Activated CD4-positive, alpha-beta T cell treated with anti-CD3 and anti-CD28 coated beads, Interleukin-2, Interleukin-4, amounts not matched to agents 100 ng/mL and 50 ng/mL, durations not matched to agents 16 hours and 8 hours (primary cell): ENCODE measurements around the gene CCDC33.
"Not testable (repeated sequence)": the region's sequence is repeated elsewhere in the genome, so short reads cannot be mapped to it uniquely, and the experiment has no call there.

ENCODE experiments used
- DNase-seq: peaks from one replicate; pipeline ENCODE4 v3.0.0-alpha.2; 2020; ENCODE audit warnings: low spot score

Gene CCDC33

DNA sequence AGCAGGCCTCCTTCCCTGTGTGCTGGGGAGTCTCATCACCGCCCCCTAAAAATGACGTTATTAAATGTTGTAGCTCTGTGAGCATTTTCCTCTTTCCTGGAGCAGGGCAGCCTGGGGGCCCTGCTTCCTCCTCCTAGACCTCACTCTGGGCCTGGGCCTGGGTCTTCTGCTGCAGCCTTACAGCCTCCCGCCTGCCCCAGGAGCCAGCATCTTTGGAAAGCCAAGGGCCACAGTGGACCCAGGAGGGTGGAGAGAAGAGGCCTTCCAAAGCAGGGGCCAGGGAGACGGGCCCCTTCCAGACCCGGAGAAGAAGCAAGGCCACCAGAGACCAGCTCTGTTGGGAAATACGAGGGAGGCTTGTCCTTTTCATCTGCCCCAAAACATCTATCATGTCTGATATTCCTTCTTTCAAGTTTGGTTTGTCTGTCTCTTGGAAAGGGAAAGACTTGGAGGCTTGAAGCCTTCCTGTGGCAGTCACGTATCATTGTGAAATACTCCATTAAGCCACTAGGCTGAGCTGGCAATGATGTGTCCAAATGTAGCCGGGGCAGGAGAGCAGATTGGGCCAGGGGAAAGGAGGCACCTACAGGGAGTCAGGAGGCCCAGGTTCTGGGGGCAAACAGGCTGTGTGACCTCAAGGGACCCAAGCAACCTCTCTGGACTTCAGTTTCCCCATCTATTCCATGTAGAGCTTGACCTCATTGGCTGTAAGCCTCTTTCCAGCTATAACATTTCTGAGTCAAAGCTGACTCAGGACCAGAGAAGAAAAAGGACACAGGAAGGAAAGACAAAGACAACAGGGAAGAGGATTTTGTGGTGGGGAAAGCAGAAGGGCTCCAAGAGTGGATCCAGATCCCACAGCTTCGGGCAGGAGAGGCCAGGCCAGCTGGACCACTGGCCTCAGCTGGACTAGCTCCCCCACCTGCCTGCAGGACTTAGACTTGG, 100.2 kb downstream of the CCDC33 start:
- no peak for DNase-seq

DNA sequence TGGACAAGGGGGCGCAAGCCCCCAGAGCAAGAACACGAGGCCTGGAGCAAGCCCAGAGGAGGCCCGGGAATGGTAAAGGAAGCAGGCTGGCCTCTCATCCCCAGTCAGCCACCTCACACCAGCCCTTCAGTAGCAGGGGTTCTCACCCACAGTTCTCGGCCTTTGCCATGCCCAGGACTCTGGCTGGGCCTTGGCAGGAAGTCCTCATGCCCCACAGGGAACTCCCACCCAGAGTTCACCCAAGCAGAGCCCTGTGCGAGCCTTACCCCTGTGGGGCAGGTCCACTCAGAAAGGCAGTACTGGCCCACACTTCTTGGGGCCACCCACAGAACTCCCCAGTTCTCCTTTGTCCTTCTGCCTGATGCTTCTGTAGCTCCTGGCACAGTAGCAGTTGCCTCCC, 101.0 kb downstream of the CCDC33 start:
- no peak for DNase-seq

DNA sequence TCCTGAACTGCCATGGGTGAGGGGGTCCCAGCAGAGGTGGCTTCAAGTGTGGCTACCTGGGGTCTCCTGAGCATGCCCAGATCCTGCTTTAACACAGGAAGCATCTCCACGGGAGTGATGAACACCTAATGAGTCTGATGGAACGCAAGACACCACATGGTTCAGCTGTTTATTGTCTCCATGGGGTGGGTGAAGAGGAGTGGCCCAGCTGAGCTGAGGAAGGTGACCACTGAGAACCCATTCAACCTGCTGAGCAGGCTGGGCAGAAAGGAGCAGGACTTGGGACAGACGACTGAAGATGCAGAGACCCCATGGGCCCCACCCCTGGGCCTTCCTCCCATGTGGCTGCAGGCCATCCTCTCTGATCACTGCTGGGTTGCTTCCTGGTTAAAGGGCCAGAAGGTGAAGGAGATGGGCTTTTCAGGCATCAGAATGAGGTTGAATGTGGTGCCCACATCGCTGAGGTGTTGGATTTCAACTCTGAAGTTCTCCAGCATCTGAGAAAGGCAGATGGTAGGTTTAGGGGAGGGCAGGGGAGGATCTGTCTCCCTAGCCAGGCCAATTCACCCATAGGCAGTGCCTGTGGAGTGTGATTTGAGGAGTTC, 101.6 kb downstream of the CCDC33 start:
- DNase-seq: no peak

DNA sequence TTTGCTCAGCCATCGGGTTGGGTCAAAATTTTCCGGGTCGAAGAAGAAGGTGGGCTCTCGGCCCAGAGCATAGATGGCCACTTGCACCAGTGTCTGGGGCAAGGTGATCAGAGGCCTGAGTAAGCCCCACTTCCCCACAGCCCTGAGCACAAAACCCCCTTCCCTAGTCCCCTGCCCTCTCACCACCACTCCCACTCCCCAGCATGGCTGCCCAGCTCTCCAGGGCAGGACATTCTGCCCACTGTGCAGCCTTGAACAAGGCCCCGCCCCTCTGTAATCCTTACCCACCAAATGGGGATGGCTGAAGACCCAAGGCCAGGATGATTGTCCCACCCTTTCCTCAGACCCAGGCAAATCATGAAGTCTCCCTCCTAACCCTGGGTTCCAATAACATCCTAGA, 102.5 kb downstream of the CCDC33 start:
- no peak for DNase-seq

DNA sequence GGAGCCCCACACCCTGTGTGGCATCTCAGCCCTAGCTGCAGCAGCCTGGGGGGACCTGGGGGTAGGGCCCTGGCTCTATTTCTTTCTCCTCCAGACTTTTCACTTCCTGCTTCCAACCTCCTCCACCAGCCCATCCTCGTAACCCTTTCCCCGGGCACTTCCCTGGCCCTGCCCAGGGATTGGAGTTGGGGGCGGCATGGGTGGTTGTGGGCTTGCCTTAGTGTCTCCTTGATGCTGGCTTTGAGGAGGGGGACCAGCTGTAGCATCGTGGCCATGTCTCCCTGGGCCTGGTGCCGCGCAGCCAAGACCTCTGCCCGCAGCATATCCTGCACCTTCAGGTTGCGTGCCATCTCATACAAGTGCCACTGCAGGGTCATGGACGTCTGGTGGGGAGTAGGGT, 103.2 kb downstream of the CCDC33 start:
- no peak for DNase-seq

DNA sequence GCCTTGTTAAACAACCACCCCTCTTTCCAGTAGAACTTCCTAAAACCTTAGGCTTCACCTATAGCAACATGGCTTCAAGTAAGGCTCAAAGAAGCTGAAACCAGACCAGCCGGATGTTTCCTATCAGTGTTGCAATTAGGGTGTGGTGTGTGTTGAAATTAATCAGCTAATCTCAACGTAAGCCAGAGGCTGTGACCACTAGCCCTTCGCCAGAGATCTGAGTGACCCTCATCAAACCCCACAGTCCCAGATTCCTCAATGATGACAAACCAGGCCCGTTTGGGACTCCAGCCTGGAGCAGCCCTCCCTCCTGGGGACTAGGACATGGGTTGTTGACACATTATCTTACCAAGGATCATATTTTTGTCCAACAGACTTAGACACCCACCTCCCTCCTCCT, 104.0 kb downstream of the CCDC33 start:
- no peak for DNase-seq

DNA sequence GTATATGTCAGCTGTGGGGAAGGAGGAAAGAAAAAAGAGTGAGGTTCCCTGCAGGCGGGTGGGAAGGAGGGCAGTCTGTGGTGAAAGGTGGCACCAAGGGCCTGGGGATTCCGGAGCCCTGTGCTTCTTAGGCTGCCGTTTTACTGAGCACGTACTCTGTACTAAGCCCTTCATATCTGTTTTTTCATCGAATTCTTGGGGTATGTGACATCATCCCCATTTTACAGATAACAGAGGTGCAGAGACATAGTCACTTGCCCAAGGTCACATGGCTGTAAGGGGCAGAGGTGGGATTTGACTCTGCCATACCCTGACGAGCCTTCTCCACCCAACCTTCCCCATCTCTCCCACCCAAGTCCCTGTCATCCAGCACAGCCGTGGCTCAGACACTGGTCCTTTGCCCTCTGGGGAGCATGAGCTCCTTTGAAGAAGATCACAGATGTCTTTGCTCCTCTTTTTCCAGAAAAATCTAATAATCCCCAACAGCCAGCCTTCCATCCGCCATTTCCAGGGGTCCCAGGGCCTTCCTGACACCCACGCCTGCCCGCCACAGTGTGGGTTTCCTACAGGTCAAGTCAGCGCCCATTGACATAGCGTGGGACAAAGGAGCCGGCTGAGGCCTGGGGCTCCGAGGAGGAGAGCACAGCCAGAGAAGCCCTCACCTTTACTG, 107.1 kb downstream of the CCDC33 start:
- no peak for DNase-seq

DNA sequence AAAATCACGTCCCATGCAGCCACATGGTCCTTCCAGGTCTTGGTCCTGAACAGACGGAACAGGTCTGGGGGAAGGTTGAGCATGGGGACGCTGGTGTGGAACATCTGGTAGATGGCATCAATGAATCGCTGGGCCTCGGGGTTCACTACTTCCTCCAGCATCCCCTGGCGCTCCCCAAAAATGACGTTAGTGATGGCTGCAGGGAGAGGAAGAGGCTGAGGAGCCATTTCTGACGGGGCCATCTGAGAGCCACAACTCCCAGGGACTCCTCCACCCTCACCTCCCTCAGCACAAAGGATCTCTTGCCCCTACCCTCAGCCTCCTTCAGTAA, 107.6 kb downstream of the CCDC33 start:
- DNase-seq: no peak

DNA sequence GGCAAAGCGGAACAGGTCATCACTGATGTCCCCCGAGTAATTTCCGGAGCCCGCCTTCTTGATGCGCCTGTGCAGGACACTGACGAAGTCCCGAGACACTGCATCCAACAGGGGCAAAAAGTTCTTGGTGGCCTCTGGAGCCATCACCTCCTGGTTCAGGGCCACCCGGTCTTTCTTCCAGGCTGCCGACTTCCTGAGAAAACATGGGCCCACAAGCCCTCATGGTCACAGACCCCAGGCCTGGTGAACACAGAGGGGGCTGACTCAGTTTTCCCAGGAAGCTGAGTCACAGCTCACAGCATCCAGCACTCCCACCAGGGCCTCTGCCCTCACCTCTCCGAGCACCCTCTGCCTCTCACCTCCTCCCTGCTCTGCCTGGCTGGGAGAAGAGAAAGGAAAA, 108.9 kb downstream of the CCDC33 start:
- DNase-seq: no peak

DNA sequence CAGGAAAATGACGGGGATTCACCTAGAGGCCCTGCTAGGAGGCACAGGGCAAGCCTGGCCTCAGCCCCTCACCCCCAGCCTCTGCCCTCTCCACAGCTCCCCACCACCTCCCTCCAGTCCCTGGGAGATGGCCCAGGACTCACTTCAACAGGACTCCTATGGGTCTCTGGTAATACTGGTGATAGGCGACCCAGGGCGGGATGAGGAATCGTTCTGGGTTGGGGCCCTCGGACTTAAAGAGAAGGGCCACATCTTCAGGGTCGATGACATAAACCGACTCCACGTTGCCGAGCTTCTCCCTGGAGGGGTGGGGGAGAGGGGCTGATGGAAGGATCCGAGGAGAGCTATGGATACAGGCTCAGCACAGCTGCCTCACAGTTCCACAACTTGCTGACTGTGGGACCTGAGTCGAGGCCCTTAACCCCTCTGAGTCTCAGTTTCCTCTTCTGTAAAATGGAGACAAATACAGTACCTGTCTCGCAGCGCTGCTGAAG, 111.7 kb downstream of the CCDC33 start:
- DNase-seq: no peak

DNA sequence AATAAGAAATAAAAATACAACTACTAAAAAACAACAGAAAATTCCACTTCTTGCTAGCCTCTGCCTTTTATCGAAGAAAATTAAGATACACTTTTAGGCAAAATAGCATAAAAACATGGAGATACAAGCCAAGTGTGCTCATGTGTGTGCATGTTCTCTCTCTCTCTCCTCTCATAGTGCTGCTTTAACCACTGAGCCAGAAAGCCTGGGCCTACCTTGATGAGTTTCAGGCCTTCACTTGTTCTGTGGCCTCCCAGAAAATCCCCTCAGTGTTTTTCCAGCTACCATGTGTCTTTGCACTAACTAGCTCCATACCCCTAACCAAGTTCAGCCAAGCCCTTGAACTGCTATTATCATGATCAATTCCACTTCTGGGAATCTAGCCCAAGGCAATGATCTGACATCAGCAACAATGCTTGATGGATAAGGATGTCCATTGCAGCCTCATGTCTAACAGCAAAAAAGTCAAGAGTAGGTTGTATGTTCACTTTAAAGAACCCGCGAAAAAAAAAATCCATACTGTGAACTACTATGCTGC, 113.2 kb downstream of the CCDC33 start:
- DNase-seq: no peak

DNA sequence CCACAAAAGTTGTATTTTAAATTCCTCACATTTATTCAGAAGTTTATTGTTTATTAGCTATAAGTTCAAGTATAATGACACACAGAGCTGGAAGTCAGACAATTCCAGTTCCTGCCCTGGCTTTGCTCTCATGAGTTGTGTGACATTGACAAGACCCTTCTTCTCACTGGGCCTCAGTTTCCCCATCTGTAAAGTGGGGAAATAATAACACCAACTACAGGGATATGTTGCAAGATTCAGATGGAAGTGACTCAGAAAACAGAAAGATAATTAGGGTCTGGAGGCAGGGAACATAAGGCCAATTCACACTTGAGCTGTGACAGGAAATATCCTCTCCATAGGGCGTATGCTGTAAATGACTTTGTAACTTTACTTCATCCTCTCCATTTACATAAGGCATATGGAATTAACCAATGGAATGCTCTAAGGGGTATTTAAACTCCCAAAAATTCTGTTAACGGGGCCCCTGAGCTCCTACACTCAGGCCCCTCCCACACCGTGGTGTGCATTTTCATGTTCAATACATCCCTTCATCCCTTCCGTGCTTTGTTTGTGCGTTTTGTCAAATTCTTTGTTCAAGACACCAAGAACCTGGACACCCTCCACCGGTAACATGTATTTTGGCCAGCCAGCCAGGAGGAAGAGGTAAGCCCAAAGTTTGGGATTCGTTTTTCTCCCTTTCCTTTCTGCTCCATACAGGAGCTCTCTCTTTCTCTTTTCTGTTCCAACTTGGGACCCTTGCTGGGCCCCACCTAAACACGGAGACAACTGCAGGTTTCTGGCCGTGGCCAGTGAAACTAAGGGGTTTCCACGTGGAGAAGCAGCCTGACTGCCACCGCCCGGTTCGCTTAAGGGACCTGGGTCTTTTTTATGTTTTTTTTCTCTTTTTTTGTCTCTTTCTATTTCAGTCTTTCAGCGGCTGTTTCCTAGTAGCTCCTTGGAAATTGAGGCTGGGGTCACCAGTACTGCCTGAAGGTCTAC, 114.5 kb downstream of the CCDC33 start:
- DNase-seq: no peak

DNA sequence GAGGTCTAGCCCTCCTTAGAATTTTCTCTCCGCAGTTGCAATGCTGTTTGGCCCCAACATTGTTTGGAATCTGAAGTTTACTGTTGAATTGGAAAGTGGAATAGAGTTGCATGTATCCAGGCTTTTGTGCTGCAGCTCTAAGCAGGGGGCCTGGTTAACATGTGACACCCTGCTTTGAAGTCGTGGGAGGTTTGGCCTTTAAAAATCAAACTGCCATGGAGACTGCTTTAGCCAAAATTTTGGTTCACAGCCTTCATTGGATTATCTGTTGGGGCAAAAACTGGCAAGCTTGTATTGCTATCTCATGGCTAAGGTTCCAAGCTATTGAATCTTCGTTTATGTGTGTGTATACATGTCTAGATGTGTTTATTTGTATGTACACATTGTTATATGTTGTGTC, 115.5 kb downstream of the CCDC33 start:
- DNase-seq: no peak

DNA sequence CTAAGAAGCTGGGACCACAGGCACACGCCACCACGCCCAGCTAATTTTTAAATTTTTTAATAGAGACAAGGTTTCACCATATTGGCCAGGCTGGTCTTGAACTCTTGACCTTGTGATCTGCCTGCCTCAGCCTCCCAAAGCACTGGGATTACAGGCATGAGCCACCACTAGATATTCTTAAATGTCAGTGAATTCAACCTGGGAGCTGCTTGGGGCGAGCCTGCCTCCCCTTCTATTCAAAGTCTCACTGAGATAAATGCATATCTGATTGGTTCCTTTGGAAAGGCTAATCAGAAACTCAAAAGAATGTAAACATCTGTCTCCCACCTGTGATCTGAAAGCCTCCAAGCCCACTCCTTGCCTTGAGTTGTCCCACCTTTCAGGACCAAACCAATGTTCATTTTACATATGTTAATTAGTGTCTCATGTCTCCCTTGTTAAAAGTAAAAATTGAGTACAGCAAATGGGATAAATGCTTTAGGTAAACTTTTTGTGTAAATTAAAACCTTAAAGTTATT, 116.3 kb downstream of the CCDC33 start:
- no peak for DNase-seq

DNA sequence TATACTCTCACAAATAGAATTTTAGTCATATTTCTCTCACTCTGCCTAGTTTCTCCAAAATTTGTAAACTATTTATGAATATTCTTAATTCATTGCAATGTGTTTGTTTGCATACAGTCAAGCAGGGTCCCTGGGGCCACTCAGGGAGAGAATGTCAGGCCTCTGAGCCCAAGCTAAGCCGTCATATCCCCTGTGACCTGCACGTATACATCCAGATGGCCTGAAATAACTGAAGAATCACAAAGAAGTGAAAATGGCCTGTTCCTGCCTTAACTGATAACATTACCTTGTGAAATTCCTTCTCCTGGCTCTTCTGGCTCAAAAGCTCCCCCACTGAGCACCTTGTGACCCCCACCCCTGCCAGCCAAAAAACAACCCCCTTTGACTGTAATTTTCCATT, 117.9 kb downstream of the CCDC33 start:
- DNase-seq: not testable (repeated sequence)

DNA sequence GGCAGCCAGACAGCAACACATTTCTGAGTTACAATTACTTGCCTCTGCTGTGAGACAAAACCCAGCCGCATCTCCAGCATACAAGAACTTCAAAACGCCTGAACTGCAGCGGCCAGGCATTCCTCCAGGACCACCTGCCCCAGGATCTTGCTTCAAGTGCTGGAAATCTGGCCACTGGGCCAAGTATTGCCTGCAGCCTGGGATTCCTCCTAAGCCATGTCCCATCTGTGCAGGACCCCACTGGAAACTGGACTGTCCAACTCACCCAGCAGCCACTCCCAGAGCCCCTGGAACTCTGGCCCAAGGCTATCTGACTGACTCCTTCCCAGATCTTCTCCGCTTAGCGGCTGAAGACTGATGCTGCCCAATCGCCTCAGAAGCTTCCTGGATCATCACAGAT, 119.9 kb downstream of the CCDC33 start:
- not testable (repeated sequence) for DNase-seq

DNA sequence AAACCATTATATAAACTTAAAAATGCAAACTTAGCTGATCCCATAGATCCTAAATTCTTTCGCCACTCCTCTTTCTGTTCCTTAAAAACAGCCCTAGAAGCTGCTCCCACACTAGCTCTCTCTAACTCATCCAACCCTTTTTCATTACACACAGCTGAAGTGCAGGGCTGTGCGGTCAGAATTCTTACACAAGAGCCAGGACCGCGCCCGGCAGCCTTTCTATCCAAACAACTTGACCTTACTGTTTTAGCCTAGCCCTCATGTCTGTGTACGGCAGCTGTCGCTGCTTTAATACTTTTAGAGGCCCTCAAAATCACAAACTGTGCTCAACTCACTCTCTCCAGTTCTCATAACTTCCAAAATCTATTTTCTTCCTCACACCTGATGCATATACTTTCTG, 121.4 kb downstream of the CCDC33 start:
- not testable (repeated sequence) for DNase-seq

DNA sequence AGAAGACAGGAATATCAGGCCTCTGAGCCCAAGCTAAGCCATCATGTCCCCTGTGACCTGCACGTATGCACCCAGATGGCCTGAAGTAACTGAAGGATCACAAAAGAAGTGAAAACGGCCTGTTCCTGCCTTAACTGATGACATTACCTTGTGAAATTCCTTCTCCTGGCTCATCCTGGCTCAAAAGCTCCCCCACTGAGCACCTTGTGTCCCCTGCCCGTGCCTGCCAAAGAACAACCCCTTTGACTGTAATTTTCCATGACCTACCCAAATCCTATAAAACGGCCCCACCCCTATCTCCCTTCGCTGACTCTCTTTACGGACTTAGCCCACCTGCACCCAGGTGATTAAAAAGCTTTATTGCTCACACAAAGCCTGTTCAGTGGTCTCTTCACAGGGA, 123.2 kb downstream of the CCDC33 start:
- not testable (repeated sequence) for DNase-seq

DNA sequence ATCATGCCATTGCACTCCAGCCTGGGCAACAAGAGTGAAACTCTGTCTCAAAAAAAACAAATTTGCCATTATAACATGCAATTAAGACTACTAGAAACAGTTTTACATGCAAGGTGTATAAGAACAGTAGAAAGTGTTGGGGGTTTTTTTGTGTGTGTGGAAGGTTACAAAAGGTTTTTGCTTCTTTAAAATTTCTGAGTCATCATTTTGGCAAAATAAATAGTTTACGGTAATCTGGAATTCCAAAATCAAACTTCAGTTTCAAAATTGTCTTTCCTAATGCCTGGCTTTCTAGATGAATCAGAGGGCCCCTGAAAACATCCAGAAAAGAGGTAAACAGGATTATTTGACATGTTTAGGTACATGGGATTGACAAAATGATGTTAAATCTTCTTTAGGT, 124.7 kb downstream of the CCDC33 start:
- not testable (repeated sequence) for DNase-seq

DNA sequence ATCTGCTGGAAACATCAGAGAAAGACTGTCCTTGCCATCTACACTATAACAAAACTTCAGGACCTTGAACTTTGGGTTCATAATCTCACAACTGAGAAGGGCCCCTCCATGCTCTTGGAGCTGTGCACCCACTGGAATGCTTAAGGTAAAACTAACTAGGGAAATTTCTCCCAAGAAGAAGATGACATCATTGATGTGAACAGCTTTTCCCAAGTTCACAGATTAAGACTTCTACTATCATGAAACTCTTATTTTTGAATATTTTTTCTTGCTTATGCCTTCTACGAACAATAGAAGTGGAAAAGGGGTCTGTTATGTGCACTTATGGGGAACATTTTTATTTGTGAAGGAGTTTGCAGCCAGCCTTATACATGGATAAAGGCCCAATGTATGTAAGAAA, 126.4 kb downstream of the CCDC33 start:
- DNase-seq: no peak

DNA sequence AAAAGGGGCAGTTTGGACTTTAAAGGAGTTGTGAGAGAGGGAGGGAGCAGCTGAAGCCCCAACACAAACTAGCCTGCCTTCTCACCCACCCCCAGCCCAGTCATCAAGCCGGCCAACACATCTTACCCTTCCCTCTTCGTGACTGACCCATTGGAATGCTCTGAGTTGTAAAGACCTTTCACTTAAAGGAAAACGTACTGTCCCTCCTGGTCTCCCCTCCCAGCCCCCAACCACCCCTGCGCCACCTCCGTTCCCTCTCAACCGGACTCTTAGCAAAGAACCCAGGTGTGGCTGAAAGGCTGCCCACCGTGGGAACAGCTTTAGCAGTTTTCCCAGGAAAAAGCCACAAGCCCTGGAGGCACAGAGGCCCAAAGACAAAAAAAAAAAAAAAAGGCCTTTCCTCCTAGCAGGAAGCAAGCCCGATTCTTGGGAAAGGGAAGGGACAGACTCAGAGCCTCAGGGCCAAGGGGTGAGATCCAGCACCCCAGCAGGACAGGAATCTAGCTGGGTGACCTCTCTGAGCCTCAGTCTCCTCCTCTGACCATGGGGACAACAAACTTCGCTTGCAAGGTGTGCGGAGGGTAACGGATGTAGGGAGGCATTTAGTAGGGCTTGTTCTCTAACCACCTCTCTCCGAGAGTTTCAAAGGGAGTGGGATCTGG, 128.9 kb downstream of the CCDC33 start:
- no peak for DNase-seq
